ENCODE results near the gene ALDH2.
"Not testable (repeated sequence)": the region's sequence is repeated elsewhere in the genome, so short reads cannot be mapped to it uniquely, and the experiment has no call there.

Gene ALDH2

DNA sequence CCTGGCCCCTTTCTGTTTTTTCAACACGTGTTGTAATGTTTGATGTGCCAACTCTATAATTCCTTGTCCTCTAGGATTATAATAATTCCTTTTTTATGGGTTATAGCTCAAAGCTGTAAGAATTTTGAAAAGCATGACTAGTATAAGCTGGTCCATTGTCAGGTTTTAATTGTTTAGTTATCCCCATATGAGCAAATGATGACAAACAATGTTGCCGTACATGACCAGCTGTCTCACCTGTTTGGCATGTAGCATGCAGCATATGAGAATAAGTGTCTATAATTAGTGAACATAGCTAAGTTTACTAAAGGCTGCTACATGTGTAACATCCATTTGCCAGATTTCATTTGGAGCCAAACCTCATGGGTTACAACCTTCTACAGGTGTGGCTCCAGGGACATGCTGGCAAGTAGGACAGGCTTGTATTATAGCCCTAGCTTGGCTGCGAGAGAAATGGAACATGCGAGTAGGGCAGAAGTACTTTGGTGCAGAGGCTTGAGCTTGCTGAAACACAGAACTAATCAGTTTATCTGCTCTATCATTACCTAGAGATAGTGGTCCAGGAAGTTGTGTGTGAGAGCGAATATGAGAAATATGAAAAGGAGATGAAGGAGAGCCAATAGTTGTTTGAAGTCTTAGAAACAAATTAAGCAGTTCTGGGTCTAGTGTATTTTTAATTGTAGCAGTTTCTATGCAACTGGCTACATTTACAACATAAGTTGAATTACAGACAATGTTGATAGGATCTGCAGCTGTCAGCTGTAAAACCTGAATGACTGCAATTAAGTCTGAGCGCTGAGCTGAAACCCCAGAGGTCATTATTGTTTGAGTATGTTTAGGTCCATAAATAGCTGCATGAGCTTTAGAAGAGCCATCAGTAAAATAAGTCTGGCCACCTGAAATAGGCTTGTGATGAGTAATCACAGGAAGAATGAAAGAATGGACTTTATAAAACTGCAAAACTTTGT, 52.7 kb downstream of the ALDH2 start:
- Histone ChIP-seq H3K9me2 (replicated peaks; ENCODE audit: insufficient read depth, low read length) (no peaks in the 10 kb centered on the region), H3K36me3 (ENCODE audit: low read length) (no peaks in the 10 kb centered on the region), H3K79me2 (ENCODE audit: insufficient read depth, low read length) (no peaks in the 10 kb centered on the region), H2AFZ (ENCODE audit: low read depth, low read length, severe bottlenecking) (no peak overlapping the region), H3F3A (ENCODE audit: insufficient read depth) (no peaks in the 10 kb centered on the region), H3K4me3 (ENCODE audit: insufficient read depth, low read length, poor library complexity, severe bottlenecking) (no peak overlapping the region), H3K27me3 (ENCODE audit: low read length) (no peaks in the 10 kb centered on the region), H3K27ac (ENCODE audit: low read depth, low read length) (no peak overlapping the region), H3K4me2 (ENCODE audit: low read depth, low read length, poor library complexity, severe bottlenecking) (no peak overlapping the region), H3K9me3 (ENCODE audit: insufficient read depth, low read length) (no peaks in the 10 kb centered on the region), H3K9ac (ENCODE audit: low read length) (no peak overlapping the region), H4K20me1 (ENCODE audit: low read depth, low read length) (no peaks in the 10 kb centered on the region)
- TF ChIP-seq EZH2phosphoT487 (conservative IDR thresholded peaks at IDR 0.05; ENCODE audit: low read length), result no peak
- TF ChIP-seq, protein P1, sequence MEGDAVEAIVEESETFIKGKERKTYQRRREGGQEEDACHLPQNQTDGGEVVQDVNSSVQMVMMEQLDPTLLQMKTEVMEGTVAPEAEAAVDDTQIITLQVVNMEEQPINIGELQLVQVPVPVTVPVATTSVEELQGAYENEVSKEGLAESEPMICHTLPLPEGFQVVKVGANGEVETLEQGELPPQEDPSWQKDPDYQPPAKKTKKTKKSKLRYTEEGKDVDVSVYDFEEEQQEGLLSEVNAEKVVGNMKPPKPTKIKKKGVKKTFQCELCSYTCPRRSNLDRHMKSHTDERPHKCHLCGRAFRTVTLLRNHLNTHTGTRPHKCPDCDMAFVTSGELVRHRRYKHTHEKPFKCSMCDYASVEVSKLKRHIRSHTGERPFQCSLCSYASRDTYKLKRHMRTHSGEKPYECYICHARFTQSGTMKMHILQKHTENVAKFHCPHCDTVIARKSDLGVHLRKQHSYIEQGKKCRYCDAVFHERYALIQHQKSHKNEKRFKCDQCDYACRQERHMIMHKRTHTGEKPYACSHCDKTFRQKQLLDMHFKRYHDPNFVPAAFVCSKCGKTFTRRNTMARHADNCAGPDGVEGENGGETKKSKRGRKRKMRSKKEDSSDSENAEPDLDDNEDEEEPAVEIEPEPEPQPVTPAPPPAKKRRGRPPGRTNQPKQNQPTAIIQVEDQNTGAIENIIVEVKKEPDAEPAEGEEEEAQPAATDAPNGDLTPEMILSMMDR (IDR thresholded peaks at IDR 0.05; ENCODE audit: insufficient read depth, low read length, poor library complexity, severe bottlenecking), result no peak

DNA sequence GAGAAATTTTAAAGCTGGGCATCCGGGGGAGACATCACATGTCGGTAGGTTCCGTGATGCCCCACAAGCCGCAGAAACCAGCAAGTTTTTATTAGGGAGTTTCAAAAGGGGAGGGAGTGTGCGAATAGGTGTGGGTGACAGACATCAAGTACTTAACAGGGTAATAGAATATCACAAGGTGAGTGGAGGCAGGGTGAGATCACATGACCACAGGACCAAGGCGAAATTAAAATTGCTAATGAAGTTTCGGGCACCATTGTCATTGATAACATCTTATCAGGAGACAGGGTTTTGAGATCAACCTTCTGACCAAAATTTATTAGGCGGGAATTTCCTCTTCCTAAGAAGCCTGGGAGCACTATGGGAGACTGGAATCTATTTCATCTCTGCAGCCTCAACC, 54.1 kb downstream of the ALDH2 start:
- not testable (repeated sequence) for H3K4me2 ChIP-seq (ENCODE audit: low read depth, low read length, poor library complexity, severe bottlenecking); H2AFZ ChIP-seq (ENCODE audit: low read depth, low read length, severe bottlenecking); H3K9me3 ChIP-seq (ENCODE audit: insufficient read depth, low read length); H3F3A ChIP-seq (ENCODE audit: insufficient read depth); H3K9ac ChIP-seq (ENCODE audit: low read length); H3K4me3 ChIP-seq (ENCODE audit: insufficient read depth, low read length, poor library complexity, severe bottlenecking); H3K79me2 ChIP-seq (ENCODE audit: insufficient read depth, low read length); H3K27ac ChIP-seq (ENCODE audit: low read depth, low read length); H4K20me1 ChIP-seq (ENCODE audit: low read depth, low read length); H3K27me3 ChIP-seq (ENCODE audit: low read length); H3K36me3 ChIP-seq (ENCODE audit: low read length); H3K9me2 ChIP-seq (replicated peaks; ENCODE audit: insufficient read depth, low read length)

DNA sequence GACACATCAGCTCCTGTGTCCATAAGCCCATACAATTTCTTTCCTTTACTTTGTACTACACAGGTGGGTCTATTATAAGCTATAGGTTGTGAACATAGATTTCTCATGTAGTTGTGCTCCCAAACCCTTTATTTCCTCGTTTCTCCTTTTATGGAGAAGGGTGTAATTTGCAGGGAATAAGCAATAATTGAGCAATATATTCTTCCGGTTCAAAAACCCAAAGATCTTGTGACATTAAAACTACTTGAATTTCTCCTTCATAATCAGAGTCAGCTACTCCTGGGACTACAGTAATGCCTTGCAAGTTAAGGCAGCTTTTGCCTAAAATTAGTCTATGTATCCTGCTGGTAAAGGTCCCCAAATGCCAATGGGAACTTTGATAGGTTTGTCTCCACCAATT, 56.2 kb downstream of the ALDH2 start:
- Histone ChIP-seq H2AFZ (ENCODE audit: low read depth, low read length, severe bottlenecking) (no peak overlapping the region), H3K9me2 (replicated peaks; ENCODE audit: insufficient read depth, low read length) (no peaks in the 10 kb centered on the region), H3K36me3 (ENCODE audit: low read length) (no peaks in the 10 kb centered on the region), H3K4me3 (ENCODE audit: insufficient read depth, low read length, poor library complexity, severe bottlenecking) (no peak overlapping the region), H3K9ac (ENCODE audit: low read length) (no peak overlapping the region), H3F3A (ENCODE audit: insufficient read depth) (no peaks in the 10 kb centered on the region), H4K20me1 (ENCODE audit: low read depth, low read length) (no peaks in the 10 kb centered on the region), H3K27me3 (ENCODE audit: low read length) (no peaks in the 10 kb centered on the region), H3K9me3 (ENCODE audit: insufficient read depth, low read length) (no peaks in the 10 kb centered on the region), H3K4me2 (ENCODE audit: low read depth, low read length, poor library complexity, severe bottlenecking) (no peak overlapping the region), H3K79me2 (ENCODE audit: insufficient read depth, low read length) (no peaks in the 10 kb centered on the region), H3K27ac (ENCODE audit: low read depth, low read length) (no peak overlapping the region)
- TF ChIP-seq, protein P1 (IDR thresholded peaks at IDR 0.05; ENCODE audit: insufficient read depth, low read length, poor library complexity, severe bottlenecking), result no peak
- no peak for TF ChIP-seq EZH2phosphoT487 (conservative IDR thresholded peaks at IDR 0.05; ENCODE audit: low read length)

DNA sequence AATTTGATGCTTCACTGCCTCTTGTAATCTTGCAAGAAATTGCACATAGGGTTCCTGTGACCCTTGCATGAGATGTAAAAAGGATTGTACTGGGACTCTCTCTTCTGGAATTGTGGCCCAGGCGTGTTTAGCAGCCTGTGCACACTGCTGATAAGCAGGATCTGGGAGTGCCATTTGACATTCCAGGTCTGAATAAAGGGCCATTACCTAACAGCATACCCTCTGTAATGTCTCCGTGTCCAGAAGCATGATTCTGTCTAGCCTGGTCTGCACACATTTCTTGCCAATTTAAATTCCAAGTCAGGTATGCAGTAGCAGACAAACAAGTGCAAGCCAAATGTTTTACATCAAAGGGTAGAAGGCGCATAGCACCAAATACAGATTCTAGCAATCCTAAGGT, 57.2 kb downstream of the ALDH2 start:
- Histone ChIP-seq H3K79me2 (ENCODE audit: insufficient read depth, low read length) (no peaks in the 10 kb centered on the region), H3F3A (ENCODE audit: insufficient read depth) (no peaks in the 10 kb centered on the region), H3K4me2 (ENCODE audit: low read depth, low read length, poor library complexity, severe bottlenecking) (no peak overlapping the region), H3K27me3 (ENCODE audit: low read length) (no peaks in the 10 kb centered on the region), H4K20me1 (ENCODE audit: low read depth, low read length) (no peaks in the 10 kb centered on the region), H2AFZ (ENCODE audit: low read depth, low read length, severe bottlenecking) (no peak overlapping the region), H3K9ac (ENCODE audit: low read length) (no peak overlapping the region), H3K27ac (ENCODE audit: low read depth, low read length) (no peak overlapping the region), H3K4me3 (ENCODE audit: insufficient read depth, low read length, poor library complexity, severe bottlenecking) (no peak overlapping the region), H3K9me2 (replicated peaks; ENCODE audit: insufficient read depth, low read length) (no peaks in the 10 kb centered on the region), H3K36me3 (ENCODE audit: low read length) (no peaks in the 10 kb centered on the region), H3K9me3 (ENCODE audit: insufficient read depth, low read length) (no peaks in the 10 kb centered on the region)
- TF ChIP-seq, protein P1 (IDR thresholded peaks at IDR 0.05; ENCODE audit: insufficient read depth, low read length, poor library complexity, severe bottlenecking), result no peak
- TF ChIP-seq EZH2phosphoT487 (conservative IDR thresholded peaks at IDR 0.05; ENCODE audit: low read length), result no peak

DNA sequence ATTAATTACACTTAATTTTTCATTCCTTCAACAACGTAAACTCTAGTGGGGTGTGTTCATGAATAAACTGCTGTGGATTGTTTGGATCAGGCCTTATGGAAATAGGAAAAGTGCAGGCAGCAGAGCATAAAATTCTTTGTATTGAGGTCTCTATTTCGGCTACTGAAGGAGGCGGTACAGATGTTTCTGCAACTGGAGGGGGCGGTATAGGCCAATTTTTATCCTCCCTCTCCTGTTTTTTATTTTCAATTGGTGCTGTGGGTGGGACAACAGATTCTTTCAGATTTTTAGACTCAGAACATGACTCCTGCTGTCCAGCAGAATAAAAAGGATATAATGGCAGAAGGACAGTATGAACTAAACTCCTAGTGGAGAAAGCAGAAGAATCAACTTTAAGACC, 57.6 kb downstream of the ALDH2 start:
- not testable (repeated sequence) for H3K9me3 ChIP-seq (ENCODE audit: insufficient read depth, low read length); H3K9ac ChIP-seq (ENCODE audit: low read length); H3K27ac ChIP-seq (ENCODE audit: low read depth, low read length)

More for the DNA sequence above, 57.6 kb downstream of the ALDH2 start:
- H3K4me3 ChIP-seq (ENCODE audit: insufficient read depth, low read length, poor library complexity, severe bottlenecking); H4K20me1 ChIP-seq (ENCODE audit: low read depth, low read length); H3K27me3 ChIP-seq (ENCODE audit: low read length); H3K36me3 ChIP-seq (ENCODE audit: low read length); H3K4me2 ChIP-seq (ENCODE audit: low read depth, low read length, poor library complexity, severe bottlenecking); H3K79me2 ChIP-seq (ENCODE audit: insufficient read depth, low read length); H2AFZ ChIP-seq (ENCODE audit: low read depth, low read length, severe bottlenecking); H3F3A ChIP-seq (ENCODE audit: insufficient read depth); H3K9me2 ChIP-seq (replicated peaks; ENCODE audit: insufficient read depth, low read length): not testable (repeated sequence)

Data from SU-DHL-6 (cell line).